ENCODE data around the gene JSRP1. TPM values are rescaled to one million over a fixed set of nuclear protein-coding genes. Genes with fewer than 3 reads are reported as not detected.
A peak's percentile ranks its signal among the peaks of the same experiment; 100 is the strongest.

The JSRP1 gene
- total and polyA plus RNA-seq, 7 donors: 107 to 271 (median 137) TPM

- 65 to 71% (median 66%) methylated on average over 26 of the region's 26 CpGs for WGBS, 3 donors
- H3K4me1 ChIP-seq: peaks cover 39% of the 10 kb centered on the region
- H3K4me3 ChIP-seq: no peak overlapping the region
- H3K27ac ChIP-seq: peak overlapping the region; percentile 85
- intact Hi-C loops (cut with DNase I): no loop called here
- peak; percentile 61 to 78 (median 73) for ATAC-seq
- TF ChIP-seq CTCF (IDR thresholded peaks at IDR 0.05): no peak
- peak; percentile 73 to 91 for DNase-seq
- H3K9me3 ChIP-seq: no peaks in the 10 kb centered on the region
- peaks cover 11 to 51% of the 10 kb centered on the region in 2 donors for H3K36me3 ChIP-seq (ENCODE audit: insufficient read depth in 1 of 2, low read depth in 1 of 2)
- peaks cover 0 to 8% (median 0%) of the 10 kb centered on the region in 3 donors for H3K27me3 ChIP-seq (ENCODE audit: insufficient read depth in 3 of 3, low read length in 2 of 3)
Observed at GRCh38 chr19:2246801-2247361, 9.3 kb downstream of the JSRP1 start.

- ATAC-seq (no peak), DNase-seq (no peak)
- no peak for TF ChIP-seq CTCF (IDR thresholded peaks at IDR 0.05)
- Histone ChIP-seq H3K27ac (no peak overlapping the region), H3K4me3 (no peak overlapping the region), H3K9me3 (no peaks in the 10 kb centered on the region), H3K27me3 (ENCODE audit: insufficient read depth in 3 of 3, low read length in 2 of 3) (peaks cover 0 to under 1% (median 0%) of the 10 kb centered on the region in 3 donors), H3K4me1 (peaks cover 47% of the 10 kb centered on the region), H3K36me3 (ENCODE audit: insufficient read depth in 1 of 2, low read depth in 1 of 2) (peaks cover 11 to 47% of the 10 kb centered on the region in 2 donors)
- intact Hi-C loops (cut with DNase I): no loop called here
- 89 to 96% (median 90%) methylated on average over 20 to 25 of the region's 25 CpGs for WGBS, 3 donors
Observed at GRCh38 chr19:2246014-2246620, 10.1 kb downstream of the JSRP1 start.

GRCh38 chr19:2245273-2245672, 10.9 kb downstream of the JSRP1 start:
- 92 to 97% (median 95%) methylated on average over 13 to 15 of the region's 15 CpGs for WGBS, 3 donors
- no peaks in the 10 kb centered on the region for H3K9me3 ChIP-seq
- H3K36me3 ChIP-seq (ENCODE audit: insufficient read depth in 1 of 2, low read depth in 1 of 2): peaks cover 11 to 47% of the 10 kb centered on the region in 2 donors
- H3K4me1 ChIP-seq: peaks cover 49% of the 10 kb centered on the region
- DNase-seq (no peak), ATAC-seq (no peak)
- H3K4me3 ChIP-seq: no peak overlapping the region
- no peak overlapping the region for H3K27ac ChIP-seq
- H3K27me3 ChIP-seq (ENCODE audit: insufficient read depth in 3 of 3, low read length in 2 of 3): no peaks in the 10 kb centered on the region
- intact Hi-C loops (cut with DNase I): no loop called here
- no peak for TF ChIP-seq CTCF (IDR thresholded peaks at IDR 0.05)

GRCh38 chr19:2244486-2244885, 11.7 kb downstream of the JSRP1 start:
- ATAC-seq (no peak), DNase-seq (no peak)
- no peak for TF ChIP-seq CTCF (IDR thresholded peaks at IDR 0.05)
- peaks cover 11 to 47% of the 10 kb centered on the region in 2 donors for H3K36me3 ChIP-seq (ENCODE audit: insufficient read depth in 1 of 2, low read depth in 1 of 2)
- H3K27ac ChIP-seq: no peak overlapping the region
- peaks cover 46% of the 10 kb centered on the region for H3K4me1 ChIP-seq
- no peak overlapping the region for H3K4me3 ChIP-seq
- WGBS, 3 donors: 89 to 94% (median 90%) methylated on average over 21 of the region's 21 CpGs
- no peaks in the 10 kb centered on the region for H3K9me3 ChIP-seq
- intact Hi-C loops (cut with DNase I): no loop called here
- no peaks in the 10 kb centered on the region for H3K27me3 ChIP-seq (ENCODE audit: insufficient read depth in 3 of 3, low read length in 2 of 3)

GRCh38 chr19:2244125-2244411, 12.1 kb downstream of the JSRP1 start:
- TF ChIP-seq CTCF (IDR thresholded peaks at IDR 0.05): no peak
- no peak overlapping the region for H3K4me3 ChIP-seq
- ATAC-seq: no peak
- H3K4me1 ChIP-seq: peaks cover 50% of the 10 kb centered on the region
- intact Hi-C loops (cut with DNase I): no loop called here
- no peaks in the 10 kb centered on the region for H3K27me3 ChIP-seq (ENCODE audit: insufficient read depth in 3 of 3, low read length in 2 of 3)
- no peaks in the 10 kb centered on the region for H3K9me3 ChIP-seq
- no peak for DNase-seq
- 87 to 92% (median 90%) methylated on average over 12 of the region's 12 CpGs for WGBS, 3 donors
- H3K27ac ChIP-seq: no peak overlapping the region
- H3K36me3 ChIP-seq (ENCODE audit: insufficient read depth in 1 of 2, low read depth in 1 of 2): peaks cover 11 to 47% of the 10 kb centered on the region in 2 donors
